WTC11 (cell line): ENCODE data around the gene CHRNG. TPM values are rescaled to one million over a fixed set of nuclear protein-coding genes. Genes with fewer than 3 reads are reported as not detected.

Experiments
- ATAC-seq: fragments of 200-7000 bp; cut with Tn5 transposase; 2 replicates; pipeline ENCODE4 v1.10.0; 2021; ENCODE audit warnings: mild to moderate bottlenecking, moderate library complexity
- CTCF ChIA-PET: fragments of 300-600 bp; sonication (Branson Sonifier 250); formaldehyde crosslinking; loops from one replicate; lab custom pipeline; 2021; ENCODE audit warnings: antibody characterized with exemption; lab: Charles Lee
- POLR2A ChIA-PET: fragments of 350-600 bp; sonication (Branson Sonifier 250); formaldehyde crosslinking; loops from one replicate; lab custom pipeline; 2021; ENCODE audit warnings: antibody characterized with exemption; lab: Charles Lee
- DNase-seq: peaks from one replicate; pipeline ENCODE4 v3.0.0; 2021; ENCODE audit warnings: low spot score
- H3K27ac Mint-ChIP-seq: 2 replicates; pipeline ENCODE4 v1.8.0; 2021; ENCODE audit warnings: mixed read lengths
- H3K27me3 Mint-ChIP-seq: 2 replicates; pipeline ENCODE4 v1.8.0; 2021; ENCODE audit warnings: low read depth, mild to moderate bottlenecking, moderate library complexity, mixed read lengths
- H3K36me3 Mint-ChIP-seq: 2 replicates; pipeline ENCODE4 v1.8.0; 2021; ENCODE audit warnings: mixed read lengths
- H3K4me1 Mint-ChIP-seq: 2 replicates; pipeline ENCODE4 v1.8.0; 2022; ENCODE audit warnings: mixed read lengths
- H3K4me3 Mint-ChIP-seq: 2 replicates; pipeline ENCODE4 v1.8.0; 2021; ENCODE audit warnings: mild to moderate bottlenecking, moderate library complexity, mixed read lengths
- H3K9me3 Mint-ChIP-seq: 2 replicates; pipeline ENCODE4 v1.8.0; 2021; ENCODE audit warnings: mixed read lengths
- HMGXB4 ChIP-seq: sonication (generic); formaldehyde crosslinking; IDR thresholded peaks from 2 replicates; pipeline ENCODE4 v1.8.1; 2023; ENCODE audit warnings: mild to moderate bottlenecking, moderate library complexity, missing genetic modification reagents
- IRF1 ChIP-seq: sonication (generic); formaldehyde crosslinking; IDR thresholded peaks from 2 replicates; pipeline ENCODE4 v1.8.0; 2023; ENCODE audit warnings: missing genetic modification reagents
- RELA ChIP-seq: sonication (generic); formaldehyde crosslinking; IDR thresholded peaks from 2 replicates; pipeline ENCODE4 v1.8.1; 2022; ENCODE audit warnings: missing genetic modification reagents, mild to moderate bottlenecking, borderline replicate concordance
- SOX15 ChIP-seq: fragments of 250-450 bp; sonication (Bioruptor Pico); IDR thresholded peaks from 2 replicates; pipeline ENCODE4 v1.9.0; 2021; ENCODE audit warnings: mild to moderate bottlenecking
- ZBTB21 ChIP-seq: sonication (generic); formaldehyde crosslinking; IDR thresholded peaks from 2 replicates; pipeline ENCODE4 v1.8.1; 2023; ENCODE audit warnings: mild to moderate bottlenecking, missing genetic modification reagents, borderline replicate concordance
- ZNF138 ChIP-seq: sonication (generic); formaldehyde crosslinking; conservative IDR thresholded peaks from 2 replicates; pipeline ENCODE4 v1.8.1; 2022; ENCODE audit warnings: mild to moderate bottlenecking, moderate library complexity, missing genetic modification reagents
- ZNF281 ChIP-seq: sonication (generic); formaldehyde crosslinking; IDR thresholded peaks from 2 replicates; pipeline ENCODE4 v1.8.0; 2023; ENCODE audit warnings: mild to moderate bottlenecking, missing genetic modification reagents
- total RNA-seq: library from RNA; stranded (reverse); gene quantifications from 3 replicates; pipeline ENCODE4 v1.2.3, GENCODE V29; 2021
- TF ChIP-seq, protein P1 (sequence below): sonication (generic); formaldehyde crosslinking; IDR thresholded peaks from 2 replicates; pipeline ENCODE4 v1.8.1; 2023; ENCODE audit warnings: mild to moderate bottlenecking, missing genetic modification reagents
- TF ChIP-seq, protein P2 (sequence below): sonication (generic); formaldehyde crosslinking; IDR thresholded peaks from 2 replicates; pipeline ENCODE4 v1.8.1; 2022; ENCODE audit warnings: mild to moderate bottlenecking, missing genetic modification reagents, moderate library complexity, borderline replicate concordance
- TF ChIP-seq, protein P3 (sequence below): sonication (generic); formaldehyde crosslinking; IDR thresholded peaks from 2 replicates; pipeline ENCODE4 v1.8.0; 2022; ENCODE audit warnings: mild to moderate bottlenecking, missing genetic modification reagents

The CHRNG gene
- total RNA-seq, 1 experiment from 2014 or later, result 0.20 TPM

- Mint-ChIP-seq H3K27me3 (peaks cover 51% of the 10 kb centered on the region), H3K4me3 (no peak overlapping the region), H3K9me3 (no peaks in the 10 kb centered on the region), H3K27ac (no peak overlapping the region), H3K4me1 (peaks cover 7% of the 10 kb centered on the region; the same call in 1 of the 2 replicates), H3K36me3 (no peaks in the 10 kb centered on the region)
- TF ChIP-seq, protein P1, sequence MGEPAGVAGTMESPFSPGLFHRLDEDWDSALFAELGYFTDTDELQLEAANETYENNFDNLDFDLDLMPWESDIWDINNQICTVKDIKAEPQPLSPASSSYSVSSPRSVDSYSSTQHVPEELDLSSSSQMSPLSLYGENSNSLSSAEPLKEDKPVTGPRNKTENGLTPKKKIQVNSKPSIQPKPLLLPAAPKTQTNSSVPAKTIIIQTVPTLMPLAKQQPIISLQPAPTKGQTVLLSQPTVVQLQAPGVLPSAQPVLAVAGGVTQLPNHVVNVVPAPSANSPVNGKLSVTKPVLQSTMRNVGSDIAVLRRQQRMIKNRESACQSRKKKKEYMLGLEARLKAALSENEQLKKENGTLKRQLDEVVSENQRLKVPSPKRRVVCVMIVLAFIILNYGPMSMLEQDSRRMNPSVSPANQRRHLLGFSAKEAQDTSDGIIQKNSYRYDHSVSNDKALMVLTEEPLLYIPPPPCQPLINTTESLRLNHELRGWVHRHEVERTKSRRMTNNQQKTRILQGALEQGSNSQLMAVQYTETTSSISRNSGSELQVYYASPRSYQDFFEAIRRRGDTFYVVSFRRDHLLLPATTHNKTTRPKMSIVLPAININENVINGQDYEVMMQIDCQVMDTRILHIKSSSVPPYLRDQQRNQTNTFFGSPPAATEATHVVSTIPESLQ (CRISPR knock-in tag), result no peak
- TF ChIP-seq, protein P2, sequence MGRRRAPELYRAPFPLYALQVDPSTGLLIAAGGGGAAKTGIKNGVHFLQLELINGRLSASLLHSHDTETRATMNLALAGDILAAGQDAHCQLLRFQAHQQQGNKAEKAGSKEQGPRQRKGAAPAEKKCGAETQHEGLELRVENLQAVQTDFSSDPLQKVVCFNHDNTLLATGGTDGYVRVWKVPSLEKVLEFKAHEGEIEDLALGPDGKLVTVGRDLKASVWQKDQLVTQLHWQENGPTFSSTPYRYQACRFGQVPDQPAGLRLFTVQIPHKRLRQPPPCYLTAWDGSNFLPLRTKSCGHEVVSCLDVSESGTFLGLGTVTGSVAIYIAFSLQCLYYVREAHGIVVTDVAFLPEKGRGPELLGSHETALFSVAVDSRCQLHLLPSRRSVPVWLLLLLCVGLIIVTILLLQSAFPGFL (CRISPR knock-in tag), result no peak
- no peak for TF ChIP-seq SOX15
- POLR2A ChIA-PET, result no interaction called here
- DNase-seq (no peak), ATAC-seq (no peak)
- CTCF ChIA-PET, result interaction anchor here (1.3 to 1.7 kb wide), 2 partner anchors 13 to 81 kb away, joined by 3 to 4 read pairs; no protein-coding TSS in a partner anchor
Observed at GRCh38 chr2:232525199-232525598, 14.3 kb upstream of the CHRNG start.

DNA sequence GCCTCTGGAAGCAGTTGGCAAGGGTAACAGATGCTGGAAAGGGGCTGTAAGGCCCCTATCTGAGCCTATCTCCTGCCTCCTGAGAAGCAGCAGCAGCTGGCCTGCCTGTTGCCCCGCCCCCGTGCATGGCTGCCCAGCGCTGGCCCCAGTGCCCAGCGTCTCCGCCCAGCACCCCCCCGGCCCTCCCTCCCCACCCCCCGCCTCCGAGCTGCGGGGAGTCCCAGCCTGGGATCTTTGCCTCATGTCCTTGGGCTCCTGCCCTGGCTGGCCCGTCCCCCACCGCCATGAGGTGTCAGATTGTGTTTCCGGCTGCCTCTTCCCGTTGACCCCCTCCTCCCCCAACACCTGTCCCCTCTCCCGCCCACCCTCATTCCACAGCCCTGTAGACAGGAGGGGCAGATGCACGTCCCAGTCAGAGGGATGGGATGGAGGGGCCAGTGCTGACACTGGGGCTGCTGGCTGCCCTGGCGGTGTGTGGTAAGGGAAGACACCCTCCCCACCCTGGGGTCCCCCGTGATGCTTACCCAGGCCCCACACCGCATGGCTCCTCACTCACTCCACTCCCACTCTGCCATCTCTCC is 13.6 kb upstream of the CHRNG start, which contains the start of gene CHRND:
CHRND (plus strand) TSS at position 370 of the 581 bp plus-strand sequence; CDS start at position 426, 56 bp downstream.
- Mint-ChIP-seq H3K27me3 (peaks cover 44% of the 10 kb centered on the region), H3K27ac (no peak within 1 kb of the TSS), H3K9me3 (no peaks in the 10 kb centered on the region), H3K4me3 (no peak within 1 kb of the TSS), H3K36me3 (no peaks in the 10 kb centered on the region), H3K4me1 (peaks cover 11% of the 10 kb centered on the region)
- no peak for ATAC-seq
- POLR2A ChIA-PET, result interaction anchor here (0.9 kb wide), 1 partner anchor 13 kb away, joined by 4 read pairs; no protein-coding TSS in a partner anchor
- TF ChIP-seq HMGXB4 (CRISPR knock-in tag) (no peak), SOX15 (no peak)
- TF ChIP-seq, protein P3, sequence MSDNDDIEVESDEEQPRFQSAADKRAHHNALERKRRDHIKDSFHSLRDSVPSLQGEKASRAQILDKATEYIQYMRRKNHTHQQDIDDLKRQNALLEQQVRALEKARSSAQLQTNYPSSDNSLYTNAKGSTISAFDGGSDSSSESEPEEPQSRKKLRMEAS, result no peak
- no peak for DNase-seq
- CTCF ChIA-PET, result interaction anchor here (1.3 to 1.7 kb wide), 5 partner anchors 11 to 158 kb away, joined by 3 to 6 read pairs (median 4); no protein-coding TSS in a partner anchor

DNA sequence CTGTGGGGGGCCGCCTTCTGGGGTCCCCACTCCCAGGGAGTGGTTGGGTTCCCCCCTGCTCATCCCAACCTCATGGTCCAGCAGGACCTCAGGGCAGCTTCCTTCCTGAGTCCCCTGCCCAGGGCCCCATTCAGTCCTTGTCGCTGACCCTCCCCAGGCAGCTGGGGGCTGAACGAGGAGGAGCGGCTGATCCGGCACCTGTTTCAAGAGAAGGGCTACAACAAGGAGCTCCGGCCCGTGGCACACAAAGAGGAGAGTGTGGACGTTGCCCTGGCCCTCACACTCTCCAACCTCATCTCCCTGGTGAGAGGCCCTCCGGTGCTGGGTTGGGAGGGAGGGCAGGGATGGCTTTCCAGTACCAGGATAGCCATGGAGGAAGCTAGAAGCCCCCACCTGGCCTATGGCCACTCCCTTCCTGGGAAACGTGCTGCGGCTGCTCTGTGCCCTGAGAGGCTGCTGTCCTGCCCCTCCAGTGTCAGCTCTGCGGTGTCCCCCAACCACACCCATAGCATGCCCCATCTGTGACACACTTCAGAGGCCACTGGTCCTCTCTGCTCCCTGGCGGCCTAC is 13.0 kb upstream of the CHRNG start:
- TF ChIP-seq RELA (CRISPR knock-in tag) (no peak), ZBTB21 (CRISPR knock-in tag) (no peak), ZNF138 (CRISPR knock-in tag) (0 out of 2 replicates have a peak, but pooled peaks have one; percentile 13), IRF1 (CRISPR knock-in tag) (no peak), ZNF281 (CRISPR knock-in tag) (no peak)
- H3K27me3 Mint-ChIP-seq, result peaks cover 38% of the 10 kb centered on the region
- CTCF ChIA-PET, result interaction anchor here (1.3 to 1.7 kb wide), 5 partner anchors 11 to 159 kb away, joined by 3 to 6 read pairs (median 4); no protein-coding TSS in a partner anchor
- POLR2A ChIA-PET, result interaction anchor here (0.7 to 0.9 kb wide), 2 partner anchors 12 to 911 kb away, joined by 3 to 4 read pairs; no protein-coding TSS in a partner anchor
- peaks cover 11% of the 10 kb centered on the region for H3K4me1 Mint-ChIP-seq
- no peak overlapping the region for H3K4me3 Mint-ChIP-seq
- no peaks in the 10 kb centered on the region for H3K36me3 Mint-ChIP-seq
- DNase-seq (no peak), ATAC-seq (no peak)
- H3K27ac Mint-ChIP-seq, result no peak overlapping the region
- H3K9me3 Mint-ChIP-seq, result no peaks in the 10 kb centered on the region
